HEK293T (cell line): Measurements from ENCODE around the gene SLC9A7.

Experiments
- BHLHE40 ChIP-seq: fragments of 450-650 bp; IDR thresholded peaks from 2 replicates; pipeline ENCODE4 v1.6.1; 2016; ENCODE audit warnings: mild to moderate bottlenecking, moderate library complexity, borderline replicate concordance
- CTBP1 ChIP-seq: fragments of 450-650 bp; IDR thresholded peaks from 2 replicates; pipeline ENCODE4 v1.6.1; 2016; ENCODE audit warnings: borderline replicate concordance
- FOXA1 ChIP-seq: fragments of 450-650 bp; IDR thresholded peaks from 2 replicates; pipeline ENCODE4 v1.6.1; 2016; ENCODE audit warnings: mild to moderate bottlenecking
- FOXM1 ChIP-seq: fragments of 450-650 bp; IDR thresholded peaks from 2 replicates; pipeline ENCODE4 v1.6.1; 2017; ENCODE audit warnings: mild to moderate bottlenecking, borderline replicate concordance
- L3MBTL2 ChIP-seq: fragments of 450-650 bp; conservative IDR thresholded peaks from 2 replicates; pipeline ENCODE4 v1.6.1; 2016; ENCODE audit warnings: mild to moderate bottlenecking
- SP1 ChIP-seq: fragments of 450-650 bp; IDR thresholded peaks from 2 replicates; pipeline ENCODE4 v1.6.1; 2017
- SUZ12 ChIP-seq: fragments of 450-650 bp; IDR thresholded peaks from 2 replicates; pipeline ENCODE4 v1.6.1; 2016; ENCODE audit warnings: mild to moderate bottlenecking
- TF ChIP-seq, protein P1 (sequence below): fragments of 450-650 bp; IDR thresholded peaks from 2 replicates; pipeline ENCODE4 v1.6.1; 2016

DNA sequence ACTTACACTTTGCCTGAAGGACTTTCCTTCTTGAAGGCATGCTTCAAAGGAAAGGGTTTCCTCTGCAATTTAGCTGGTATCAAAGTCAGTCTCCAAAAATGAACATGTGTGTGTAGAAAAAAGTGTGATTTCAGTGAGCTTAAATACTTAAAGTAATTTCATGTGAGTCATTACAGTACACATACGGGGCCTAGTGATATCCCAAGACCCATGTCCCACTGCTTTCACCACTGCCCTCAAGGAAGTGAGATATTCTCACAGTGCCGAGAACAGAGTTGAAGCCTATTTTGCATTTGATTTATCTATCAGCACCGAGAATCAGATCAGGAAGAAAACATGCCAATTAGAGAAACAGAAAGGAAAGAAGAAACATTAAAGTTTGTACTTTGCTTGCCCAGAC is 124.3 kb downstream of the SLC9A7 start:
- TF ChIP-seq BHLHE40 (no peak), SUZ12 (no peak), SP1 (no peak), L3MBTL2 (no peak), FOXM1 (no peak), FOXA1 (no peak), CTBP1 (no peak)
- TF ChIP-seq, protein P1, sequence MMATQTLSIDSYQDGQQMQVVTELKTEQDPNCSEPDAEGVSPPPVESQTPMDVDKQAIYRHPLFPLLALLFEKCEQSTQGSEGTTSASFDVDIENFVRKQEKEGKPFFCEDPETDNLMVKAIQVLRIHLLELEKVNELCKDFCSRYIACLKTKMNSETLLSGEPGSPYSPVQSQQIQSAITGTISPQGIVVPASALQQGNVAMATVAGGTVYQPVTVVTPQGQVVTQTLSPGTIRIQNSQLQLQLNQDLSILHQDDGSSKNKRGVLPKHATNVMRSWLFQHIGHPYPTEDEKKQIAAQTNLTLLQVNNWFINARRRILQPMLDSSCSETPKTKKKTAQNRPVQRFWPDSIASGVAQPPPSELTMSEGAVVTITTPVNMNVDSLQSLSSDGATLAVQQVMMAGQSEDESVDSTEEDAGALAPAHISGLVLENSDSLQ, result no peak
